ENCODE data around the gene UAP1.
"Not testable (repeated sequence)": the region's sequence is repeated elsewhere in the genome, so short reads cannot be mapped to it uniquely, and the experiment has no call there.

DNA sequence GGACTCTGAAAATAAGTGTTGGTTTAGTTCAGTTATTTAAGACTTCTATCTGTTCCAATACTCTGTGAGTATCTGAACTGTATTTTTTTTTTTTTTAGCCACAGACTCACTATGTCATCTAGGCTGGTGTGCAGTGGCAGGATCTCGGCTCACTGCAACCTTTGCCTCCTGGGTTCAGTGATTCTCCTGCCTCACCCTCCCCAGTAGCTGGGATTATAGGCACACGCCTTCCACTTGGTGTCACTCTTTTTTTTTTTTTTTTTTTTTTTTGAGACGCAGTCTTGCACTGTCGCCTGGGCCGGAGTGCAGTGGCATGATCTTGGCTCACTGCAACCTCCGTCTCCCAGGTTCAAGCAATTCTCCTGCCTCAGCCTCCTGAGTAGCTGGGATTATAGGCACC is 21.4 kb downstream of the UAP1 start:
- TF ChIP-seq, protein P1, sequence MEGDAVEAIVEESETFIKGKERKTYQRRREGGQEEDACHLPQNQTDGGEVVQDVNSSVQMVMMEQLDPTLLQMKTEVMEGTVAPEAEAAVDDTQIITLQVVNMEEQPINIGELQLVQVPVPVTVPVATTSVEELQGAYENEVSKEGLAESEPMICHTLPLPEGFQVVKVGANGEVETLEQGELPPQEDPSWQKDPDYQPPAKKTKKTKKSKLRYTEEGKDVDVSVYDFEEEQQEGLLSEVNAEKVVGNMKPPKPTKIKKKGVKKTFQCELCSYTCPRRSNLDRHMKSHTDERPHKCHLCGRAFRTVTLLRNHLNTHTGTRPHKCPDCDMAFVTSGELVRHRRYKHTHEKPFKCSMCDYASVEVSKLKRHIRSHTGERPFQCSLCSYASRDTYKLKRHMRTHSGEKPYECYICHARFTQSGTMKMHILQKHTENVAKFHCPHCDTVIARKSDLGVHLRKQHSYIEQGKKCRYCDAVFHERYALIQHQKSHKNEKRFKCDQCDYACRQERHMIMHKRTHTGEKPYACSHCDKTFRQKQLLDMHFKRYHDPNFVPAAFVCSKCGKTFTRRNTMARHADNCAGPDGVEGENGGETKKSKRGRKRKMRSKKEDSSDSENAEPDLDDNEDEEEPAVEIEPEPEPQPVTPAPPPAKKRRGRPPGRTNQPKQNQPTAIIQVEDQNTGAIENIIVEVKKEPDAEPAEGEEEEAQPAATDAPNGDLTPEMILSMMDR (IDR thresholded peaks at IDR 0.05; ENCODE audit: insufficient read depth, low read length, poor library complexity, severe bottlenecking), result not testable (repeated sequence)
- TF ChIP-seq EZH2phosphoT487 (conservative IDR thresholded peaks at IDR 0.05; ENCODE audit: low read length), result not testable (repeated sequence)

Data from SU-DHL-6 (cell line).